ENCODE measurements around the gene BMAL2.

The BMAL2 gene

GRCh38 chr12:27344760-27345159 lies 12.1 kb downstream of the BMAL2 start:
- H3K4me1 ChIP-seq (ENCODE audit: low read length): no peaks in the 10 kb centered on the region
- no peaks in the 10 kb centered on the region for H3F3A ChIP-seq (ENCODE audit: insufficient read depth, low read length)
- H3K4me2 ChIP-seq (ENCODE audit: low read depth, low read length): no peak overlapping the region
- no peak overlapping the region for H3K4me3 ChIP-seq (ENCODE audit: low read length)
- H3K27me3 ChIP-seq (replicated peaks; ENCODE audit: insufficient read depth, low read length): no peaks in the 10 kb centered on the region
- no peak overlapping the region for H2AFZ ChIP-seq (ENCODE audit: low read length)
- no peaks in the 10 kb centered on the region for H3K9me3 ChIP-seq (replicated peaks; ENCODE audit: insufficient read depth, low read length)
- no peaks in the 10 kb centered on the region for H3K36me3 ChIP-seq (replicated peaks; ENCODE audit: insufficient read depth, low read length)
- TF ChIP-seq EZH2 (optimal IDR thresholded peaks at IDR 0.05; ENCODE audit: low read depth, low read length): no peak
- TF ChIP-seq EZH2phosphoT487 (IDR thresholded peaks at IDR 0.05; ENCODE audit: low read length): no peak
- TF ChIP-seq, protein P1, sequence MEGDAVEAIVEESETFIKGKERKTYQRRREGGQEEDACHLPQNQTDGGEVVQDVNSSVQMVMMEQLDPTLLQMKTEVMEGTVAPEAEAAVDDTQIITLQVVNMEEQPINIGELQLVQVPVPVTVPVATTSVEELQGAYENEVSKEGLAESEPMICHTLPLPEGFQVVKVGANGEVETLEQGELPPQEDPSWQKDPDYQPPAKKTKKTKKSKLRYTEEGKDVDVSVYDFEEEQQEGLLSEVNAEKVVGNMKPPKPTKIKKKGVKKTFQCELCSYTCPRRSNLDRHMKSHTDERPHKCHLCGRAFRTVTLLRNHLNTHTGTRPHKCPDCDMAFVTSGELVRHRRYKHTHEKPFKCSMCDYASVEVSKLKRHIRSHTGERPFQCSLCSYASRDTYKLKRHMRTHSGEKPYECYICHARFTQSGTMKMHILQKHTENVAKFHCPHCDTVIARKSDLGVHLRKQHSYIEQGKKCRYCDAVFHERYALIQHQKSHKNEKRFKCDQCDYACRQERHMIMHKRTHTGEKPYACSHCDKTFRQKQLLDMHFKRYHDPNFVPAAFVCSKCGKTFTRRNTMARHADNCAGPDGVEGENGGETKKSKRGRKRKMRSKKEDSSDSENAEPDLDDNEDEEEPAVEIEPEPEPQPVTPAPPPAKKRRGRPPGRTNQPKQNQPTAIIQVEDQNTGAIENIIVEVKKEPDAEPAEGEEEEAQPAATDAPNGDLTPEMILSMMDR (IDR thresholded peaks at IDR 0.05; ENCODE audit: low read length): no peak
- no peak overlapping the region for H3K9ac ChIP-seq (ENCODE audit: low read length)
- no peaks in the 10 kb centered on the region for H4K20me1 ChIP-seq (ENCODE audit: insufficient read depth, low read length)
- no peaks in the 10 kb centered on the region for H3K9me2 ChIP-seq (replicated peaks; ENCODE audit: insufficient read depth, low read length)
- DNase-seq: no peak
- peaks cover 89% of the 10 kb centered on the region for H3K79me2 ChIP-seq (ENCODE audit: low read length)
- H3K27ac ChIP-seq (ENCODE audit: low read length): no peak overlapping the region

- no peaks in the 10 kb centered on the region for H3K27me3 ChIP-seq (replicated peaks; ENCODE audit: insufficient read depth, low read length)
- no peaks in the 10 kb centered on the region for H3K4me1 ChIP-seq (ENCODE audit: low read length)
- H4K20me1 ChIP-seq (ENCODE audit: insufficient read depth, low read length): no peaks in the 10 kb centered on the region
- TF ChIP-seq EZH2 (optimal IDR thresholded peaks at IDR 0.05; ENCODE audit: low read depth, low read length): no peak
- TF ChIP-seq, protein P1 (IDR thresholded peaks at IDR 0.05; ENCODE audit: low read length): no peak
- TF ChIP-seq EZH2phosphoT487 (IDR thresholded peaks at IDR 0.05; ENCODE audit: low read length): no peak
- no peaks in the 10 kb centered on the region for H3K36me3 ChIP-seq (replicated peaks; ENCODE audit: insufficient read depth, low read length)
- H3K9me2 ChIP-seq (replicated peaks; ENCODE audit: insufficient read depth, low read length): no peaks in the 10 kb centered on the region
- peaks cover 89% of the 10 kb centered on the region for H3K79me2 ChIP-seq (ENCODE audit: low read length)
- no peak overlapping the region for H3K4me2 ChIP-seq (ENCODE audit: low read depth, low read length)
- H3F3A ChIP-seq (ENCODE audit: insufficient read depth, low read length): no peaks in the 10 kb centered on the region
- no peaks in the 10 kb centered on the region for H3K9me3 ChIP-seq (replicated peaks; ENCODE audit: insufficient read depth, low read length)
- no peak overlapping the region for H3K9ac ChIP-seq (ENCODE audit: low read length)
- no peak for DNase-seq
- H3K27ac ChIP-seq (ENCODE audit: low read length): no peak overlapping the region
- no peak overlapping the region for H3K4me3 ChIP-seq (ENCODE audit: low read length)
- no peak overlapping the region for H2AFZ ChIP-seq (ENCODE audit: low read length)
Measured at GRCh38 chr12:27345376-27345775, 12.7 kb downstream of the BMAL2 start.

DNA sequence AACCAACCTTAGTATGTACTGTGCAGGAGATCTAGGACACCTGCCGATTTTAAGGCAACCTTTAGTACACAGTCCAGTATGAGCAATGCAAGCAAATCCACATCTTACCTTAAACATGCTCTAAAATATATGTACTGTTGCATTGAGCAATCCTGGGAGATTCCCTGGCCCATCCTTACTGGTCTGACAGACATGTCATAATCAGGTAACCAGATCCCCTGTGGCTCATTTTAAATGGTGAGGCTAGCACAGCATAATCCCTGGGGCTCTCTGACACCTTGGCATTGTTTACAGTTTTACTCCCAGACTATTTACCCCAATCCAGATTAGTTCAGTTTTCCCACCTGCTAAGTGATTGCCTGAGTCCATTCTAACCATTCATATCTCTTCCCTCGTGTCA lies 15.1 kb downstream of the BMAL2 start:
- no peaks in the 10 kb centered on the region for H3K27me3 ChIP-seq (replicated peaks; ENCODE audit: insufficient read depth, low read length)
- no peaks in the 10 kb centered on the region for H3K9me3 ChIP-seq (replicated peaks; ENCODE audit: insufficient read depth, low read length)
- H3K4me2 ChIP-seq (ENCODE audit: low read depth, low read length): no peak overlapping the region
- no peak for TF ChIP-seq EZH2phosphoT487 (IDR thresholded peaks at IDR 0.05; ENCODE audit: low read length)
- TF ChIP-seq, protein P1 (IDR thresholded peaks at IDR 0.05; ENCODE audit: low read length): no peak
- no peaks in the 10 kb centered on the region for H3K36me3 ChIP-seq (replicated peaks; ENCODE audit: insufficient read depth, low read length)
- H3K9ac ChIP-seq (ENCODE audit: low read length): no peak overlapping the region
- peaks cover 66% of the 10 kb centered on the region for H3K79me2 ChIP-seq (ENCODE audit: low read length)
- H3K9me2 ChIP-seq (replicated peaks; ENCODE audit: insufficient read depth, low read length): no peaks in the 10 kb centered on the region
- no peaks in the 10 kb centered on the region for H3F3A ChIP-seq (ENCODE audit: insufficient read depth, low read length)
- H2AFZ ChIP-seq (ENCODE audit: low read length): no peak overlapping the region
- H3K4me3 ChIP-seq (ENCODE audit: low read length): no peak overlapping the region
- no peak overlapping the region for H3K27ac ChIP-seq (ENCODE audit: low read length)
- no peak for DNase-seq
- no peaks in the 10 kb centered on the region for H3K4me1 ChIP-seq (ENCODE audit: low read length)
- H4K20me1 ChIP-seq (ENCODE audit: insufficient read depth, low read length): no peaks in the 10 kb centered on the region

All from MM.1S (cell line).